SH-SY5Y (cell line): Measurements from ENCODE around the gene CARD11.

Experiments
- GATA2 ChIP-seq: IDR thresholded peaks from 2 replicates; pipeline ENCODE4 v1.6.1; 2011; ENCODE audit warnings: mild to moderate bottlenecking, low read depth, low read length
- GATA3 ChIP-seq: IDR thresholded peaks from 2 replicates; pipeline ENCODE4 v1.6.1; 2011; ENCODE audit warnings: low read depth, mild to moderate bottlenecking, low read length, moderate library complexity

CARD11 gene

GRCh38 chr7:2970307-2970664 lies 73.4 kb downstream of the CARD11 start:
- no peak for TF ChIP-seq GATA3
- no peak for TF ChIP-seq GATA2

GRCh38 chr7:2969398-2970306 lies 74.0 kb downstream of the CARD11 start:
- TF ChIP-seq GATA3 (no peak), GATA2 (no peak)

DNA sequence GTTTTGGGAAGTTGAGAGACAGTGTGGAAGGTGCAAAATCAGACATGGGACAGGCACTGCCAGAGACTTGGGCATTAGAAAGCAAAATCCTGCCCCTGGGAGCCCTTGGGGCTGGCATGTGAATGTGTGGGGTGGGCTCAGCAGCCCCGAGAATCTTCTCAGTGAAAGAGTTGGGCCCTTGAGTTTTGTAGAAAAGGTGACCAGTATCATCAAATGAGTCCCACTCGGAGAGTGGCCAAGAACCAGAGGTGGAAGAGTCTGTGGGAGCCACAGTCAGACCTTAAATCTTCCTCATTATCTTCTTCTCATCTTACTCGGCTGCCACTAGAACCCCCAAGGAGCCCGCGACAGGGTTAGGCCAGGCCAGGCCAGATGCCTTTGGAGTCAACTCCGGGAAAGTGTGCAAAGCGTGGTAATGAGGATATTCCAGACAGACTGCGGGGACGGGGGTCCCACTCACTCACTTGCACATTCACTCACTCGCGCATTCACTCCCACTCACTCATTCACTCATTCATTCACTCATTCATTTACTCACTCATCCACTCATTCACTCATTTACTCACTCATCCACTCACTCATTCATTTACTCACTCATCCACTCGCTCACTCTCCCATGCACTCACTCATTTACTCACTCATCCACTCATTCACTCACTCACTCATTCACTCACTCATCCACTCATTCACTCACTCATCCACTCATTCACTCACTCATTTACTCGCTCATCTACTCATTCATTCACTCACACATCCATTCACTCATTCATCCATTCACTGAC lies 74.9 kb downstream of the CARD11 start:
- TF ChIP-seq GATA2 (no peak), GATA3 (no peak)

- no peak for TF ChIP-seq GATA3
- TF ChIP-seq GATA2 = no peak
Observed at GRCh38 chr7:2968176-2968575, 75.5 kb downstream of the CARD11 start.

DNA sequence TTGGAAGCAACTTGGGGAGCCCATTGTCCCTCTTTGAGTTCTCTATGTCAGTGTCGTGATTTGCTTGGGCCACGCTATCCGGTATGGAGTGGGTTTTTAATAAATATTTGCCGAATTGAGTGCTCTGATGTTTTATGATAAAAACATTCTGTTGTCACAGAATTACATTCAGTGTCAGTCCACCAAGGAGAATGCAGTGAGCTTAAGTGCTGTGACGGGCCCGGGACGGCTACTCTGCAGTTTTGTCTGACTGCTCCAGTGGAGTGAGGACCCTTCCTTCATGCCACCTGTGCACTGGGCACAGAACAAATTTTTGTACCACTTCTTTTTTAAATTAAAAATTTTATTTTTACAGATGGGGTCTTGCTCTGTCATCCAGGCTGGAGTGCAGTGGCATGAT lies 76.0 kb downstream of the CARD11 start:
- TF ChIP-seq GATA3 = no peak
- no peak for TF ChIP-seq GATA2

DNA sequence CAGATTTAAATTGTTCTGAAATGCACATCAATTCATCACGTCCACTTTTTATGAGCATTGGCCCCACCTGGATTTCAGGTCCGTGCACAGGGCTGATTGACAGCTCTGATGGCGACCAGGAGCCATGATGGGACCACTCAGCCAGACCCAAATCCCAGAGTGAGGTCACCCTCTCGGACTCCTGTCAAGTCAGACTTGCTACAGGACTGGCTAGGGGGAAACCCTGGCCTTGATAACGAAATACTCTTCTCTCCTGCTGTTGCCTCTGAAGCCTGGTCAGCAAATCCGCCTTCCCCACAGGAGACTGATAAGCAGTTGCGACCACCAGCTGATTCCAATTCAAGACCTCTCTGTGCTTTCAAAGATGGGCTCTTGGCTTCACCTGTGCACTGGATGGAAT lies 76.4 kb downstream of the CARD11 start:
- TF ChIP-seq GATA2 (no peak), GATA3 (no peak)

GRCh38 chr7:2966466-2967078 lies 77.1 kb downstream of the CARD11 start:
- TF ChIP-seq GATA3 = no peak
- TF ChIP-seq GATA2 = no peak

DNA sequence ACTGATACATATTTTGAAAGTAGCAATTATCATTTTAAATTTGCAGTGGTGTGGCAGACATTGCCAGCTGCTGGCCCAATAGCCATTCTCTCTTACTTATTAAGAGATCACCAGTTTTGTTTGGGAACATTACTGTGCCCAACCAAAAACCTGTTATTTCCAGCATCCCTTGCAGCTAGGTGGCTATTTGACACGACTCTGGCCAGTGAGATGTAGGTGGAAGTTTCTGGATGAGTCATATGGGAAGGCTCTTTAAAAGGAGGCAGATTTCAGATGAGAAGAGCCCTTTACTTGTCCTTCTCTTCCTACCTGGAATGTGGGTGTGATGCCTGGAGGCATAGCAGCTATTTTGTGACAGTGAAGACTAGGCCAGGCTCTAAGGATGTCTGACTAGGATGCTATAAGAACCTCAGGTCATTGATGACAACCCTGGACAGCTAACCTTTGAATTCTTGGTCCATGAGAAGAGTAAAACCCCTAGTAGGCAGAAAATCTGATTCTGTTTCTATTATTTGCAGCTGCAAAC lies 77.9 kb downstream of the CARD11 start:
- TF ChIP-seq GATA2 (no peak), GATA3 (no peak)

- TF ChIP-seq GATA3 (no peak), GATA2 (no peak)
Observed at GRCh38 chr7:2965301-2965700, 78.4 kb downstream of the CARD11 start.

DNA sequence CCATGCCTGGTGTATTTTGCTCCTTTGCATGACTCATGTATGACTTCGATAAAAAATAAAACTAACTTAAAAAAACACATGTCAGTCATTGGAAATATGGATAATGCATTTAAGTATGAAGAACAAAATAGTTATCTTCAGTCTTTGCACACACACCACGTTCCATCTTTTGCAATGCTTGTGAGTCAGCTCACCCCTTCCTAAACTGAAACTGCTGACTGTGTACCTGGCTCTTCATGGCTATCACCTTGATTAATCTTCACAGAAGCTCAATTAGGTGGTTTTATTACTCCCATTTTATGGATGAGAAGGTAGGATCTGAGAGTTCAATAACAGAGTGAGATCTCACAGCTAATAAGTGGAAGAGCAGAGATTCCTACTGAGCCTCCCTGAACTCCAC lies 79.5 kb downstream of the CARD11 start:
- TF ChIP-seq GATA2 (no peak), GATA3 (no peak)

DNA sequence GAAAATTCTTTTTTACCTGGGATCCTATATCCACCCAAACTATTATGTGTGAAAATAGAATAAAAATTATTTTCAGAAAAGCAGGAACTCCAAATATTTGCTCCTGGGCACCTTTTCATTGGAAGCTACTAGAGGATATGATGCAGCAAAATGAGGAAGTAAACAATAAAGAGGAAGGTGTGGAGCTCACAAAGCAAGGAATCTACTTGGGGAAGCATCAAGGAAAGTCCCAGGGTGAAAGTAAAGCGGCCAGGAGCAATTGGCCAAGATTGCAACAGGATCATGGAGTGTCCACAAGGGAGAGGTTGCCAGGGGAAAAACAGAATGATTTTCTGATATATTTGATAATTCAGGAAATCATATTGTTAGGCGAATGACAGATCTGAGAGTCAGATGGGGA lies 80.8 kb downstream of the CARD11 start:
- TF ChIP-seq GATA3 (no peak), GATA2 (no peak)

DNA sequence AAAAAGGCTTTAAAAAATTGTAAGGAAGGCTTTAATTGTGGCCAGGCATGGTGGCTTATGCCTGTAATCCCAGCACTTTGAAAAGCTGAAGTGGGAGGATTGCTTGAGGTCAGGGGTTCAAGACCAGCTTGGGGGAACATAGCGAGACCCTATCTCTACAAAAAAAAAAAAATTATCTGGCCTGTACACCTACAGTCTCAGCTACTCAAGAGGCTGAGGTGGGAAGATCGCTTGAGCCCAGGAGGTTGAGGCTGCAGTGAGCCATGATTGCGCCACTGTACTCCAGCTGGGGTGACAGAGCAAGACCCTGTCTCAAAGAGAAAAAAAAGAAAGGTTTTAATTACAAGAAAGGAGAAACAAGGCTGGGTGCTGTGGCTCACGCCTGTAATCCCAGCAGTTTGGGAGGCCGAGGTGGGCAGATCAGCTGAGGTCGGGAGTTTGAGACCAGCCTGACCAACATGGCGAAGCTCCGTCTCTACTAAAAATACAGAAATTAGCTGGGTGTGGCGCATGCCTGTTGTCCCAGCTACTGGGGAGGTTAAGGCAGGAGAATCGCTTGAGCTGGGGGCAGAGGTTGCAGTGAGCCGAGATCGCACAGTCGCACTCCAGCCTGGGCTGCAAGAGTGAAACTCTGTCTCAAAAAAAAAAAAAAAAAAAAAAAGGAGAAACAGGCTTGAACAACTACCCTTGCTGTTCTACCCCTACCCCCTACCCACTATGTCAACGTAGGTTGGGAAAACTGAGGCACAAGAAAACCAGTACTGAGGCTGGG lies 83.7 kb downstream of the CARD11 start:
- TF ChIP-seq GATA3 (no peak), GATA2 (no peak)

DNA sequence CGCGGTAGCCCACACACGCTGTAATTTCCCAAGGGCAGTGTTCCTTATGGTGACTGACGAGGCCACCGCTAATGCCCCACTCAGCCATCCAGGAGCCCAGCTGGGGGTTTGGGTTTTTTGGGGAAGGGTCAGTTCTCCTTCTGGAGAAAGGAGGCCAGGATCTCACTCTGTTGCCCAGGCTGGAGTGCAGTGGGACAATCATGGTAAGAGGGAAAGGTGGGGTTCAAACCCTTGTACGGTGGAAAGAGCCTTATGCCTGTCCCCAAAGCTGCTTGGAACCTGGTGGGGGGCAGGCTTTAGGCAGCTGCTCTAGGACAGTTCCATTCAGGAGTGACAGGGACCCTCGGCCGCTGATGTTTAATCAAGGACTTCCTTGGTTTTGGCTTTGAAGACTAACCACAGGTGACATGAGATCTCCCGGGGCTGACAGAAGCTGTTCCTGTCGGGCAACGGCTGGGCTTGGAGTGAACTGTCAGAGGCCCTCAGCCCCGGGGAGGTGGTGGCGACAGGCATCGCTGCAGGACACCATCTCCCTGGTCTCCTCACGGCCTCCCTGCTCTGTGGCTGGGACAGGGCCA lies 84.5 kb downstream of the CARD11 start:
- no peak for TF ChIP-seq GATA2
- TF ChIP-seq GATA3 = no peak
